Heart right ventricle (tissue), 16 donors: Measurements from ENCODE around the gene RAMAC. TPM values are rescaled to one million over a fixed set of nuclear protein-coding genes. Genes with fewer than 3 reads are reported as not detected.
A peak's percentile ranks its signal among the peaks of the same experiment; 100 is the strongest.

Experiments used
- ATAC-seq, 8 donors: fragments of 200-7000 bp; cut with Tn5 transposase; one replicate each; pipeline ENCODE4 v1.9.1; 2020; ENCODE audit warnings: mild to moderate bottlenecking in 8 of 8, moderate library complexity in 8 of 8, moderate number of reproducible peaks in 1 of 8
- DNase-seq, 2 donors: peaks; one replicate each; pipeline ENCODE4 v3.0.0-alpha.2; 2020
- H3K27ac ChIP-seq, 10 donors: fragments of 200-600 bp; sonication (generic) in 2 of 10; one replicate each; pipeline versions ENCODE4 v1.5.0 to v1.8.0; 2020 to 2022; ENCODE audit warnings: mild to moderate bottlenecking in 3 of 10
- H3K27me3 ChIP-seq, 7 donors: fragments of 200-600 bp; one replicate each; pipeline ENCODE4 v1.8.0; 2021 to 2022; ENCODE audit warnings: mild to moderate bottlenecking in 2 of 7
- H3K36me3 ChIP-seq, 9 donors: fragments of 200-600 bp; sonication (generic) in 1 of 9; one replicate each; pipeline versions ENCODE4 v1.5.0 to v1.8.0; 2020 to 2022; ENCODE audit warnings: mild to moderate bottlenecking in 2 of 9
- H3K4me1 ChIP-seq, 9 donors: fragments of 200-600 bp; sonication (generic) in 1 of 9; one replicate each; pipeline versions ENCODE4 v1.5.0 to v1.8.0; 2020 to 2022; ENCODE audit warnings: mild to moderate bottlenecking in 4 of 9
- H3K4me3 ChIP-seq, 10 donors: fragments of 200-600 bp; sonication (generic) in 2 of 10; one replicate each; pipeline versions ENCODE4 v1.5.0 to v1.8.0; 2020 to 2022; ENCODE audit warnings: mild to moderate bottlenecking in 7 of 10, moderate library complexity in 2 of 10
- H3K9me3 ChIP-seq, 11 donors: fragments of 200-600 bp in 10 of 11; sonication (generic) in 2 of 11; one replicate each; pipeline versions ENCODE4 v1.5.0 to v1.8.0; 2013 to 2022; ENCODE audit warnings: mild to moderate bottlenecking in 2 of 11, control low read depth in 1 of 11, moderate library complexity in 1 of 11
- CTCF ChIP-seq, 9 donors: fragments of 200-600 bp; sonication (generic) in 2 of 9; IDR thresholded peaks; one replicate each; pipeline versions ENCODE4 v1.5.0 to v1.8.0; 2021 to 2022; ENCODE audit warnings: antibody characterized with exemption in 9 of 9, mild to moderate bottlenecking in 5 of 9, moderate library complexity in 1 of 9
- WGBS, 2 donors: extraction: QIAGEN DNeasy Blood & Tissue Kit; methylation state at CpG; one replicate each; pipeline ENCODE4 v1.1.7; 2013; ENCODE audit warnings: inconsistent platforms in 1 of 2; 5-methylcytosine and 5-hydroxymethylcytosine counted together
- intact Hi-C, 10 donors: fragments of 100-400 bp; cut with DNase I; formaldehyde crosslinking; loops; one replicate each; pipeline versions ENCODE4 v1.11.1 to v1.14.2; 2022
- polyA plus RNA-seq, 2 donors: library from polyadenylated mRNA; stranded (reverse); fragments of 200-250 nt; gene quantifications; one replicate each; pipeline ENCODE4 v1.2.3, GENCODE V29; 2013
- total RNA-seq, 10 donors: library from RNA; stranded (reverse); fragmentation: NEBNext Ultra II Directional in 3 of 10; extraction: Animal tissue kit (Norgen Biotek cat#: 25700) in 3 of 10; gene quantifications; one replicate each; pipeline versions ENCODE4 v1.2.1 to v1.2.4, GENCODE V29; 2021 to 2023
- donor health status: Arrhythmogenic right ventricular cardiomyopathy.
- donor health status: ischemic (EF 13 %, LVEDD 7.1; RV severe dilation, severe dysfunction).
- donor health status: healthy with polysubstance abuse.
- donor health status: DM: no; HTN: yes; CAD: no.
- donor health status: DM: no; HTN: no; CAD: no.
- donor health status: ischemic (EF 25% LVEDD 6.9; RV normal size, moderate dysfunction).
- donor health status: ischemic (EF 25% LVEDD 5.7; RV mildly dilated, moderate dysfunction).
- donor health status: healthy.
- donor health status: DM: yes; HTN: yes; CAD: no.
- donor health status: Ischemic cardiomyopathy.
- donor health status: ischemic (EF 35%, LVEDD 5.7; RV mildly dilated, moderate dysfunction).
- donor health status: nonischemic (EF 11% LVEDD 7.7; RV severe dilation, severe dysfunction).
- donor health status: DM: yes; HTN: yes; CAD: no.
- donor health status: PGD.
- donor health status: ischemic (EF 29% LVEDD 5.4; RV normal size, mild dysfunction).
- donor health status: nonischemic (EF 23%, LVEDD 6.1; RV moderate dilation, normal function).

RAMAC gene
- total and polyA plus RNA-seq, 12 donors: 11.8 to 20.4 (median 14.4) TPM

- H3K27me3 ChIP-seq: peaks cover 0 to 33% (median 8%) of the 10 kb centered on the region in 7 donors
- no peak for DNase-seq
- peak overlapping the region in 7 of 10 donors; percentile 52 to 82 (median 69) for H3K27ac ChIP-seq
- 57 to 62% methylated on average over 13 of the region's 13 CpGs for WGBS, 2 donors
- peak in 5 of 8 donors; percentile 15 to 26 (median 22) for ATAC-seq
- H3K9me3 ChIP-seq: no peaks in the 10 kb centered on the region
- no peaks in the 10 kb centered on the region for H3K36me3 ChIP-seq
- peaks cover 0 to 22% (median 5%) of the 10 kb centered on the region in 9 donors for H3K4me1 ChIP-seq
- peak overlapping the region; percentile 48 to 64 (median 60) for H3K4me3 ChIP-seq
- intact Hi-C loops: no loop called here
- no peak for TF ChIP-seq CTCF (IDR thresholded peaks at IDR 0.05)
These were observed 34.4 kb upstream of the RAMAC start for GRCh38 chr15:82951472-82952157.

GRCh38 chr15:82952158-82953081 is 33.6 kb upstream of the RAMAC start, which contains the start of gene HOMER2:
TSS of gene HOMER2 (minus strand) at chr15:82952720. CDS start at chr15:82952535, 185 bp downstream.
- H3K9me3 ChIP-seq: no peaks in the 10 kb centered on the region
- peaks cover 0 to 33% (median 8%) of the 10 kb centered on the region in 7 donors for H3K27me3 ChIP-seq
- H3K4me1 ChIP-seq: peaks cover 0 to 22% (median 5%) of the 10 kb centered on the region in 9 donors
- peak within 1 kb of the TSS; percentile 29 to 82 (median 71) for H3K27ac ChIP-seq
- peak in 1 of 9 donors; percentile 18 for TF ChIP-seq CTCF (IDR thresholded peaks at IDR 0.05)
- ATAC-seq: peak; percentile 49 to 82 (median 75)
- 1% methylated on average over 52 to 117 of the region's 119 CpGs for WGBS, 2 donors
- no peaks in the 10 kb centered on the region for H3K36me3 ChIP-seq
- intact Hi-C loops: no loop called here
- peak in 1 of 2 donors; percentile 34 for DNase-seq
- peak within 1 kb of the TSS; percentile 48 to 64 (median 60) for H3K4me3 ChIP-seq

DNA sequence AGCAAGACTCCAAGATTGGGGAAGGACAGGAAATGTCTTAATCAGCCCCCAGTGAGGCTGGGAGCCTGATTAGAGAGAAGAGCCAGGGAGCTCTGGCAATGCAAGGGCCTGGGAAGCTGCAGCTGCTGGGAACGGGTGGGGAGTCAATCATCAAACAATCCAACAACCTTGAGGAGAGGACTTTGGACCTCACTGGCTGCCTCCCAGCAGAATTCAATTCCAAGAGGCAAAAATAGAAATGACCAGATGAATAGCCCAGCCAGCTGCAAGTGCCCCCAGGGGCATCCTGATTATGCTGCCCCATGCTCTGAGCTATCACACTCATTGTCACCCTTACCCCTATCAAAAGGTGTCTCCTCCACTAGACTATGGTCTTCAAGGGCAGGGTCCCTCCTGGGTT is 27.4 kb upstream of the RAMAC start:
- H3K27me3 ChIP-seq: peaks cover 0 to 5% (median 0%) of the 10 kb centered on the region in 7 donors
- H3K4me3 ChIP-seq: no peak overlapping the region
- intact Hi-C loops: no loop called here
- no peaks in the 10 kb centered on the region for H3K36me3 ChIP-seq
- DNase-seq (no peak), ATAC-seq (peak; percentile 41 to 88 (median 69))
- peak overlapping the region in 2 of 10 donors; percentile 41 to 58 for H3K27ac ChIP-seq
- WGBS, 2 donors: 11 to 67% methylated on average over 1 of the region's 1 CpG
- TF ChIP-seq CTCF (IDR thresholded peaks at IDR 0.05): no peak
- no peaks in the 10 kb centered on the region for H3K9me3 ChIP-seq
- H3K4me1 ChIP-seq: peaks cover 0 to 22% (median 0%) of the 10 kb centered on the region in 9 donors

- TF ChIP-seq CTCF (IDR thresholded peaks at IDR 0.05): no peak
- 91 to 95% methylated on average over 5 of the region's 5 CpGs for WGBS, 2 donors
- DNase-seq (no peak), ATAC-seq (no peak)
- no peak overlapping the region for H3K4me3 ChIP-seq
- peaks cover 0 to 29% (median 0%) of the 10 kb centered on the region in 9 donors for H3K4me1 ChIP-seq
- H3K27me3 ChIP-seq: no peaks in the 10 kb centered on the region
- intact Hi-C loops: no loop called here
- H3K9me3 ChIP-seq: no peaks in the 10 kb centered on the region
- H3K36me3 ChIP-seq: no peaks in the 10 kb centered on the region
- H3K27ac ChIP-seq: no peak overlapping the region
These were observed 26.6 kb upstream of the RAMAC start for GRCh38 chr15:82959423-82959822.
